HG03460 (cell line): Measurements from ENCODE around the gene LRCH1.
"Not testable (repeated sequence)": the region's sequence is repeated elsewhere in the genome, so short reads cannot be mapped to it uniquely, and the experiment has no call there.

ENCODE experiments used
- ATAC-seq: cut with Tn5 transposase; IDR thresholded peaks from one replicate; pipeline ENCODE4 v1.9.1; 2021; ENCODE audit not compliant: unreplicated experiment

LRCH1 gene

GRCh38 chr13:46738766-46739165 is 185.8 kb downstream of the LRCH1 start:
- no peak for ATAC-seq

DNA sequence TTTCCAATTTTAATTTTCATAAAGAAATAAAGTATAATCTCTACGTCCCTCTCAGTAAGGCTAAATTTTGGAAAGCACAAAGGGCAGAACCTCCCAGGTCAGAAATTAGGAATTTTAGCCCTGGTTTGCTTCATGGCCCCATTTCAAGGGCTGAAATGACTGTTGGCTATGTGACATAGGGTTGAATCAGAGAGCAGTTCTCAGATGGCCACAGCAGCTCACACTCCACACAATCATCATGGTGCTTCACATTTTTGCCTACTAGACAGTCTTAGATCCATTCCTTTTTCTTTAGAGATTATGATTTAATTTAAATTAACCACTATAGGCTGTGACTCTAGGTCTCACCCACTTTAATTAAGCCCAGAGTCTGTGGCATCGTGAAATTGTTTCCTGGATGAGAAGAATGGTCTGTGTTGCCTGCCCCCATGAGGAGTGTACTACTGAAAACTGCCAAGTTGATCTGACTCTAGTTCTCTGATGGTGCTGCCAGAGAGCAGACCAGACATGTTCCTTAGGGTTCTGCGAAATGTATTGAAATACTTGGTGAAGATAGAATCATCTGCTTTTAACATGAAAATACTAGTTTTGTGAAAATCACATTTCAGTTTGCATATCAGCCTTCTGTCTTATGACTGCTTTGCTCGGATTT is 186.6 kb downstream of the LRCH1 start:
- ATAC-seq = no peak

- ATAC-seq = no peak
Observed at GRCh38 chr13:46743191-46743590, 190.2 kb downstream of the LRCH1 start.

DNA sequence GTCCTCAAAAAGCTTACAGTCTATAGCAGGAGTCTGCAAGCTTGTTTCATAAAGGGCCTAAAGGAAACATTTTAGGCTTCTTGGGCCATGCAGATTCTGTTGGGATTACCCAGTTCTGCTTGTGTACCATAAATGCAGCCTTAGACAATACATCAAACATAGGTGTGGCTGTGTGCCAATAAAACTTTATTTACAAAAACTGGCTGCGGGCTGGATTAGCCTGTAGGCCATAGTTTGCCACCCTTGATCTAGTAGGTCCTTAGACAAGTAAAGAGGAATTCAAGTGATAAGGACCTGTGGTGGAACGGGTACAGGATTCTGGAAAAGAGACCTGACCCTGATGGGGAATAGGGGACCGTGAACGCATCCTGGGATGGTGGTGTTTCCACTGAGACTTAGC is 192.1 kb downstream of the LRCH1 start:
- no peak for ATAC-seq

DNA sequence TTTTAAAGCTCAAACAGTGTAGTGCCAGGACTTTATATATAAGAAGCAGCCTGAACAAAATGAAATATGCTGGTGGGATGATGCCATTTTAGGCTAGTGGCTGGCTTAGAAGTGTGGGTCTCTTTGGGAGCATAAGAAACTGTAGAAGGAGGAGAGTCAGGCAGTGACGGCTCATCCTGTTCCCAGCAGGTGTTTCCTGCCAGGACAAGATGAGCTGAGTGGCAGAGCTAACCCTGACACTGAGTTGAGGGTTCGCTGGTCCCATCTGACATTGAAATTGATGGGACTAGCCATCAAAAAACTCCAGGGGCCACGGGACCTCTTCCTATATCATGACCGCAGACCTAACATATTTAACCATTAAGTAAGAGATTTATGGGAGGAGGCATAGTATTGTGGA is 192.7 kb downstream of the LRCH1 start:
- no peak for ATAC-seq

- ATAC-seq = no peak
Observed at GRCh38 chr13:46747031-46747820, 194.3 kb downstream of the LRCH1 start.

DNA sequence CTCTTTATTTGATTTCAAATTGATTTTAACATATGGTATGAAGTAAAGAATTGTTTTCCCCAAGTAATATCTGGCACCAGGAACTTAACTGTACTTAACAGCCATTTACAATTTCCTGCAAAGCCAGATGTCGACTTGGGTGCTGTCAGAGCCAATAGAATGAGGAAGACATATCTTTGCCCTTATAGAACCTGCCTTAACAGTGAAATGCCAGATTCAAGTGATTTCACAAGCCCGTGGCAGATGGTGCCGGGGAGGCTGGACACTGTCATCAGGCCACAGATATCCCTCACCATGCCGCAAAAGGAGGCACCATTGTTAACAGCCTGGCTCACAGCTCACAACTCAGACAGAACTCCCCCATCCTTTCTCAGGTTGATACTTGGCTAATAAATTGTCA is 195.3 kb downstream of the LRCH1 start:
- no peak for ATAC-seq

GRCh38 chr13:46749951-46750350 is 197.0 kb downstream of the LRCH1 start:
- ATAC-seq = no peak

- ATAC-seq = peak; percentile 85
Observed at GRCh38 chr13:46751811-46752635, 199.1 kb downstream of the LRCH1 start.

DNA sequence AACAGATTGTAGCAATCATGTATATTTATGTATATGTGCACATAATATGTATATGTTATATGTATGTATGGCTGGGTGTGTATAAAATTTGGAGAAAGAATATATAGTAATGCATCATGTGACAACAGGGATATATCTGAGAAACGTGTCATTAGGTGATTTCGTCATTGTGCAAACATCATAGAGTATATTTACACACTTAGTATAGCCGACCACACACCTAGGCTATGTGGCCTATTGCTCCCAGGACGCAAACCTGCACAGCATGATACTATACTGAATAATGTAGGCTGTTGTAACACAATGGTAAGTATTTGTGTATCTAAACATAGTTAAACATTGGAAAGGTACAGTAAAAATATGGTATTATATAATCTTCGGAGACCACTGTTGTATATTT is 200.2 kb downstream of the LRCH1 start:
- ATAC-seq = no peak

GRCh38 chr13:46753917-46754316 is 200.9 kb downstream of the LRCH1 start:
- ATAC-seq = no peak

GRCh38 chr13:46754812-46755211 is 201.8 kb downstream of the LRCH1 start:
- ATAC-seq = no peak

- ATAC-seq = not testable (repeated sequence)
Observed at GRCh38 chr13:46755508-46755907, 202.5 kb downstream of the LRCH1 start.

DNA sequence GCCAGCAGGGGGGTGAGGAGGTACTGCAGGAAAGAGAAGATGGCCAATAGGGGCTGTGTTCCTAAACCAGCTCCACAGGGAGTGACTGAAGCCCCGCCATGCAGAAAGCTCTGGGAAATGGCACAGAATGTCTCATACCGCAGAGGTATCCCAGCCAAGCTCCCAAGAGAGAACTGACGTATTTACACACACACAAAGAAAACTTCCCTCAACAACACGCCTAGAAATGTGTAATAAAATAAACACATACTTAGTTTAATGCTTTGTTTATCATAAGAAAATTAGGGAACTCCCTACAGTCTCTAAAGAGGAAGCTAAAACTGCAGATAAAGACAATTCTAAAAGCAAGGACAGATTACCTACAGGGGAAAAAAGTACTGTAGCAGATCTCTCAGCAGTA is 204.0 kb downstream of the LRCH1 start:
- no peak for ATAC-seq

DNA sequence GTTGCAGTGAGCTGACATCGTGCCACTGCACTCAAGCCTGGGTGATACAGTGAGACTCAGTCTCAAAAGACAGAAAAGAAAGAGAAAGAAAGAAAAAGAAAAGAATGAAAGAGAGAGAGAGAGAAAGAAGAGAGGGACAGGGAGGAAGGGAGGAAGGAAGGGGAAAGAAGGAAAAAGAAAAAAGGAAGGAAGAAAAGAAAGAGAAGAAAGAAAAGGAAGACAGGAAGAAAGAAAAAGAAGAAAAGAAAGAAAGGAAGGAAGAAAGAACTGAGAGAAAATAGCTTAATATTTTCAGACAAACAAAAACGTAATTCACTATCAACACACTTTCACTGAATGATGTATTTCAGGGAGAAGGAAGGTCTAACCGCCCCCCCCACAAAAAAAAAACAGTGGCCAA is 204.7 kb downstream of the LRCH1 start:
- no peak for ATAC-seq

GRCh38 chr13:46759846-46760245 is 206.9 kb downstream of the LRCH1 start:
- no peak for ATAC-seq

DNA sequence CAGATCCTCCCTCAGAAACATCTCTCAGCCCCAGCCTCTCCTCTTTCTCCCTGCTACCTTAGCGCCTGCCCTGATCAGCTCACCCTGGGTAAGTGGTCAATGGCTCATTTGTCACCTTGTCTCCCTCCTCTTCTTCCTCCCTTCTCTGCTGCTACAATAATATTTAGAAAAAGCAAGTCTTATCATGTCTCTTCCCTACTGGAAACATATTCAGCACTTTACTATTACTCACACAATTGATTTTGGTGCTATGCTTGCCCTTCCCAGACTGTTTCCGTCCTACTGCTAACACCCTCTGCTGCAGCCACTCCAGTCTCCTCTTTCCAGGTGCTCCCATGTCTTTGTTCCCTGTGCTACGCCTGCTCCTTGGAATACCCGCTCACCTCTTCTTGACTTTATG is 208.2 kb downstream of the LRCH1 start:
- no peak for ATAC-seq

- no peak for ATAC-seq
Observed at GRCh38 chr13:46761866-46762265, 208.9 kb downstream of the LRCH1 start.

DNA sequence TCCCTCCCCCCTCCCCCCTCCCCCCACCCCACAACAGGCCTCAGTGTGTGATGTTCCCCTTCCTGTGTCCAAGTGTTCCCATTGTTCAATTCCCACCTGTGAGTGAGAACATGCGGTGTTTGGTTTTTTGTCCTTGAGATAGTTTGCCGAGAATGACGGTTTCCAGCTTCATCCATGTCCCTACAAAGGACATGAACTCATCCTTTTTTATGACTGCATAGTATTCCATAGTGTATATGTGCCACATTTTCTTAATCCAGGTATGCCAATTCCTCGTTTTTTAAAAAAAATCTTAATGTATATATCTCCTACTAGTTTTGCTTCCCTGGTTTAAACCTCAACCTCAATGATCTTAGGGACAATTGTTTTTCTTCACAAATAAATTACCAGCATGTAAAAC is 217.0 kb downstream of the LRCH1 start:
- ATAC-seq = not testable (repeated sequence)

DNA sequence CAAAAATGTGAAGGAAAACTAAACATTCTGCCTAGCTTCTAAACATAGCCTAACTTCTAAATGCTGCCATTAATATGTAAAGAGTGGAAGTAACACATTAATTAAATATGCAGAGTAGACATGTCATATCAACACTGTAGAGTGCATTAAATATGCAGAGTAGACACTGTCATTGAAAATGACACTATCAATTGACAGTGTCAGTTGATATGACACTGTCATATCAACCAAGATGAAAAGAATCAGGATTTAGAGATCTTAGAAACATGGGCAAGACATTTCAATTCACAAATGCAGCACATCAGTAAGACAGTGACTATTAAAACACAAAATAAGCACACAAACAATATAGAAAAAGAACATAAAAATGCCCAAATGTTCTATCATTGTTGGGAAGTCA is 218.7 kb downstream of the LRCH1 start:
- ATAC-seq = no peak

- ATAC-seq = no peak
Observed at GRCh38 chr13:46773541-46773940, 220.6 kb downstream of the LRCH1 start.
